Nephron (organoid): ENCODE measurements around the gene SLC22A2.
"Not testable (repeated sequence)": the region's sequence is repeated elsewhere in the genome, so short reads cannot be mapped to it uniquely, and the experiment has no call there.

Experiments used
- H3K27ac Mint-ChIP-seq, 3 experiments: 2 replicates each; pipeline ENCODE4 v1.8.0; 2020; ENCODE audit warnings: mixed read lengths in 3 of 3, mild to moderate bottlenecking in 2 of 3, moderate library complexity in 1 of 3
- H3K27me3 Mint-ChIP-seq: 2 replicates; pipeline ENCODE4 v1.8.0; 2021; ENCODE audit warnings: low read depth, mild to moderate bottlenecking, moderate library complexity, mixed read lengths
- H3K36me3 Mint-ChIP-seq: 2 replicates; pipeline ENCODE4 v1.8.0; 2020; ENCODE audit warnings: low read depth, mixed read lengths
- H3K4me1 Mint-ChIP-seq: 2 replicates; pipeline ENCODE4 v1.8.0; 2020; ENCODE audit warnings: mixed read lengths
- H3K4me3 Mint-ChIP-seq, 3 experiments: 2 replicates each; pipeline ENCODE4 v1.8.0; 2020; ENCODE audit warnings: mild to moderate bottlenecking in 3 of 3, mixed read lengths in 3 of 3, moderate library complexity in 2 of 3
- H3K9me3 Mint-ChIP-seq: 2 replicates; pipeline ENCODE4 v1.8.0; 2020; ENCODE audit warnings: mixed read lengths
- TF ChIP-seq, protein P1 (sequence below), 3 experiments: fragments of 200-600 bp; sonication (generic); IDR thresholded peaks; one replicate each; pipeline ENCODE4 v1.5.0; 2021; ENCODE audit warnings: antibody characterized with exemption in 3 of 3; ENCODE audit not compliant: unreplicated experiment in 3 of 3

The SLC22A2 gene

DNA sequence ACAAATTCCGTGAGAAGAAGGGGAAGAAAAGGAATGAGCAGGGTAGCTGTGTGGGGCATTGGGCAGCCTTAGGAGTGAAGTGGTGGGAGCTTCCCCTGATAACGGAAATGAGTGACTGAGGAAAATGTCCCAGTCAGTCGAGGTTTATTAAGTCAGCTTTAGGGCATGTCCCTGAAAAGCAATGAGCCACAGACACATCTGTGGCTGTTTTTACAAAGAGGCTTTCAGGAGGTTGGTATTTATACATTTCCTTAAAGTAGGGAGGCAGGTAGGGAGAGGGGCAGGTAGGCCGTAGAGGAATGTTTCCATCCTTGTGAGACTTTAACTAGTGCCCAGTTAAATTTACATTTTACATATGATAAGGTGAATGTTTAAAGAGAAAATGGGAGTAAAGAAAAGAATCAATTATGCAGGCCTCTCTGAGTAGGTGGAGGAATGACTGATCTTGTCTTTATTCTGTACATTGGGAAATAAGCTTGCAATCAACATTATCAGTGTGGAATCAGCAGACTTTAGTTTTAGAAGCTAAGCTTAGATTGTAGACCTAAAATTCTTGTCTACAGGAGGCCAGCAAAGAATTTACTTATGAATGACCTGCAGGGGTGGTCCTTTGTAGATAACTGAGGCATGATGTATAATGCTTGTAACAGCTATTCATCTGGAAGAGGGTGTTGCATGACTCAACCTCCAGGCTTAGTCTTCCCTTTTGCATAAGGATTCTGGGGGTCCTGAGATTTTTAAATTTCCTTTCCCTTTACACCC is 18.5 kb downstream of the SLC22A2 start:
- Mint-ChIP-seq H3K36me3 (no peaks in the 10 kb centered on the region), H3K9me3 (peaks cover 7% of the 10 kb centered on the region), H3K4me1 (no peaks in the 10 kb centered on the region), H3K4me3 (no peak overlapping the region), H3K27ac (peak overlapping the region in 1 of 3 experiments; percentile 45), H3K27me3 (peaks cover 3% of the 10 kb centered on the region)
- TF ChIP-seq, protein P1, sequence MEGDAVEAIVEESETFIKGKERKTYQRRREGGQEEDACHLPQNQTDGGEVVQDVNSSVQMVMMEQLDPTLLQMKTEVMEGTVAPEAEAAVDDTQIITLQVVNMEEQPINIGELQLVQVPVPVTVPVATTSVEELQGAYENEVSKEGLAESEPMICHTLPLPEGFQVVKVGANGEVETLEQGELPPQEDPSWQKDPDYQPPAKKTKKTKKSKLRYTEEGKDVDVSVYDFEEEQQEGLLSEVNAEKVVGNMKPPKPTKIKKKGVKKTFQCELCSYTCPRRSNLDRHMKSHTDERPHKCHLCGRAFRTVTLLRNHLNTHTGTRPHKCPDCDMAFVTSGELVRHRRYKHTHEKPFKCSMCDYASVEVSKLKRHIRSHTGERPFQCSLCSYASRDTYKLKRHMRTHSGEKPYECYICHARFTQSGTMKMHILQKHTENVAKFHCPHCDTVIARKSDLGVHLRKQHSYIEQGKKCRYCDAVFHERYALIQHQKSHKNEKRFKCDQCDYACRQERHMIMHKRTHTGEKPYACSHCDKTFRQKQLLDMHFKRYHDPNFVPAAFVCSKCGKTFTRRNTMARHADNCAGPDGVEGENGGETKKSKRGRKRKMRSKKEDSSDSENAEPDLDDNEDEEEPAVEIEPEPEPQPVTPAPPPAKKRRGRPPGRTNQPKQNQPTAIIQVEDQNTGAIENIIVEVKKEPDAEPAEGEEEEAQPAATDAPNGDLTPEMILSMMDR (IDR thresholded peaks at IDR 0.05; ENCODE audit: unreplicated experiment in 3 of 3), result no peak

DNA sequence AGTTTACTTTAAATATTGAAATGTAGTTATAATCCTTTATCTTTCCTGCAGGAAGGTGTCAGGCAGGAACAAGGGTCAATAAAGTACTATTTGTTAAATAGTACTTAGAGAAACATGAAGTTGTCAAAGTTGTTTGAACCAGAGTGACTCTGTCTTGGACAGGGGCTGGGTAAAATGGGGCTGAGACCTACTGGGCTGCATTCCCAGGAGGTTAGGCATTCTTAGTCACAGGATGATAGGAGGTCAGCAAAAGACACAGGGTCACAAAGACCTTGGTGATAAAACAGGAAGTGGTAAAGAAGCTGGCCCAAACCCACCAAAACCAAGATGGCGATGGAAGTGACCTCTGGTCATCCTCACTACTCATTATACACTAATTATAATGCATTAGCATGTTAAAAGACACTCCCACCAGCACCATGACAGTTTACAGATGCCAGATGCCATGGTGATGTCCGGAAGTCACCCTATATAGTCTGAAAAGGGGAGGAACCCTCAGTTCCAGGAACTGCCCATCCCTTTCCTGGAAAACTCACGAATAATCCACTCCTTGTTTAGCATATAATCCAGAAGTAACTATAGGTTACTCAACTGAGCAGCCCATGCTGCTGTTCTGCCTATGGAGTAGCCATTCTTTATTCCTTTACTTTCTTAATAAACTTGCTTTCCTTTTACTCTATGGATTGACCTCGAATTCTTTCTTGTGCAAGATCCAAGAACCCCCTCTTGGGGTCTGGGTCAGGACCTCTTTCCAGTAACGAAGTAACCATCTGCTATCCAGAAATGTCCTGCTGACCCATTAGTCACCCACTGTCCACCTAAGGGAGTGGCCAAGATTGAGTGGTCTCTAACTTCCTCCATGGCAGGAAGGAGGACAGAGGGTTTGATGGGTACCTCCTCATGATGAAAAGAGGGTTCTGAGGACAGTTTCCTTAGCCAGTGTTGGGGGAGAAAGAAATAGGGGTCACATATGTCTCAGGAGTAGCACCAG is 19.6 kb downstream of the SLC22A2 start:
- peak overlapping the region in 1 of 3 experiments; percentile 45 for H3K27ac Mint-ChIP-seq
- TF ChIP-seq, protein P1 (IDR thresholded peaks at IDR 0.05; ENCODE audit: unreplicated experiment in 3 of 3), result no peak
- no peak overlapping the region for H3K4me3 Mint-ChIP-seq
- H3K27me3 Mint-ChIP-seq, result peaks cover 3% of the 10 kb centered on the region
- peaks cover 9% of the 10 kb centered on the region for H3K9me3 Mint-ChIP-seq
- no peaks in the 10 kb centered on the region for H3K36me3 Mint-ChIP-seq
- H3K4me1 Mint-ChIP-seq, result no peaks in the 10 kb centered on the region

DNA sequence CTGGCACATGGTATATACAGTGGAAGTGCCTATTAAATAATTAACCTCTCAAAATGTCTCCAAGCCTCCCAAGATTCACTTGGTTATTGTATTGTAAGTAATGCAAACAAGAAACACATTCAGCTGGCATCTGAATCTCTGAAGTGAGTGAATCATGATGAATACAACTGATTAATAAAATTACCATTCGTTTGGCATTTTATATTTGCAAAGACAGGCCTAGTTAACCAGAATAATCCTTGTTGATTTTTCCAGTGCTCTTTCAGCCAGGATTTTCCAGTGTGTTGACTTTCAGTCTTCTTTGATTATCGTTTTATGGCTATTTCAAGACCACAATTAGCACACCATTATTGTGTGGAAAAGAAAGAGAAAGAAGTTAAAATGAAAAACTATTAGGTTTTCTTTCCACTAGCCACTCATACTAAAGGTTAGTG is 20.3 kb downstream of the SLC22A2 start:
- H3K9me3 Mint-ChIP-seq, result peaks cover 9% of the 10 kb centered on the region
- no peaks in the 10 kb centered on the region for H3K27me3 Mint-ChIP-seq
- no peak overlapping the region for H3K4me3 Mint-ChIP-seq
- TF ChIP-seq, protein P1 (IDR thresholded peaks at IDR 0.05; ENCODE audit: unreplicated experiment in 3 of 3), result no peak
- no peak overlapping the region for H3K27ac Mint-ChIP-seq
- no peaks in the 10 kb centered on the region for H3K4me1 Mint-ChIP-seq
- H3K36me3 Mint-ChIP-seq, result no peaks in the 10 kb centered on the region

DNA sequence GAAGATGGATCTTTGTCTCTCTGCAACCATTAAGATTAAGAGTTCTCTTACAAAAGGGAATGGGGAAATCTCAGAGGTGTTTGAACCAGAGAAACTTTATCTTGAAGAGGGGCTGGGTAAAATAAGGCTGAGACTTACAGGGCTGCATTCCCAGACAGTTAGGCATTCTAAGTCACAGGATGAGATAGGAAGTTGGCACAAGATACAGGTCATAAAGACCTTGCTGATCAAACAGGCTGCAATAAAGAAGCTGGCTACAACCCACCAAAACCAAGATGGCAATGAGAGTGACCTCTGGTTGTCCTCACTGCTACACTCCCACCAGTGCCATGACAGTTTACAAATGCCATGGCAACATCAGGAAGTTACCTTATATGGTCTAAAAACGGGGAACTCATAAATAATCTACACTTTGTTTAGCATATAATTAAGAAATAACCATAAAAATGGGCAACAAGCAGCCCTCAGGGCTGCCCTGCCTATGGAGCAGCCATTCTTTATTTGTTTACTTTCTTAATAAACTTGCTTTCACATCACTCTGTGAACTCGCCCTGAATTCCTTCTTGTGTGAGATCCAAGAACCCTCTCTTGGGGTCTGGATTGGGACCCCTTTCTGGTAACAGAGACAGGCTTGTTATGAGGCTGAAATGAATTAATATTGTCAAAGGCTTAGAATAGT is 20.9 kb downstream of the SLC22A2 start:
- not testable (repeated sequence) for H3K27ac Mint-ChIP-seq, H3K4me3 Mint-ChIP-seq, H3K27me3 Mint-ChIP-seq, H3K9me3 Mint-ChIP-seq, H3K36me3 Mint-ChIP-seq, H3K4me1 Mint-ChIP-seq

DNA sequence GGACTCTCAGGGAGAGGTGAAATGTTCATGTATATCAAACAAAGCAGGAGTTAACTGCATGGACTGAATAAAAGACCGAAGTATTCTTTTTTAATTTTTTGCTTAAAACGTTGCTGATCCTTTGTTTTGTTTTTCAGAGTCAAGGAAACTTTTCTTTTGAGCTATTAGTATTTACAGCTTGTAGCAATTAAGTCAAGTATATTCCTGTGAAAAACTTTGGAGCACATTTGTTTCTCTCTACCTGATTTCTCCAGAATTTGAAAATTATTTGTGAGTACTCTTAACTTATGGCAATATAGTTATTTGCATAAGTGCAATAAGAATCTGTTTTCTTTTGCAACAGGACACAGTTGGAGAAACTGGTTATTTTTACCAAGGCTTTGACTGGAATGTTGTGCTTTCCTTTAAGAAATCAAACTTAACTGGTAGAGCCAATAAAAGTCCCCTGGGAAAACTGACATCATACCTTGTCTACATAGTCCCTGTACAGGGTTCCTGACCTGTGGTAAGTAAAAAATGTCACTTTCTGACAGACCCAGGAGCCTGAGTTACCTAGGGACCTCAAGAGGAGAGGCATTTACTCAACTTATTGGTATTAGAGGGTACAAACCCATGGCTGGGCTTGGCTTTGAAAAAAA is 22.3 kb downstream of the SLC22A2 start:
- H3K27me3 Mint-ChIP-seq, H3K36me3 Mint-ChIP-seq, H3K9me3 Mint-ChIP-seq, H3K27ac Mint-ChIP-seq, H3K4me3 Mint-ChIP-seq, H3K4me1 Mint-ChIP-seq: not testable (repeated sequence)

DNA sequence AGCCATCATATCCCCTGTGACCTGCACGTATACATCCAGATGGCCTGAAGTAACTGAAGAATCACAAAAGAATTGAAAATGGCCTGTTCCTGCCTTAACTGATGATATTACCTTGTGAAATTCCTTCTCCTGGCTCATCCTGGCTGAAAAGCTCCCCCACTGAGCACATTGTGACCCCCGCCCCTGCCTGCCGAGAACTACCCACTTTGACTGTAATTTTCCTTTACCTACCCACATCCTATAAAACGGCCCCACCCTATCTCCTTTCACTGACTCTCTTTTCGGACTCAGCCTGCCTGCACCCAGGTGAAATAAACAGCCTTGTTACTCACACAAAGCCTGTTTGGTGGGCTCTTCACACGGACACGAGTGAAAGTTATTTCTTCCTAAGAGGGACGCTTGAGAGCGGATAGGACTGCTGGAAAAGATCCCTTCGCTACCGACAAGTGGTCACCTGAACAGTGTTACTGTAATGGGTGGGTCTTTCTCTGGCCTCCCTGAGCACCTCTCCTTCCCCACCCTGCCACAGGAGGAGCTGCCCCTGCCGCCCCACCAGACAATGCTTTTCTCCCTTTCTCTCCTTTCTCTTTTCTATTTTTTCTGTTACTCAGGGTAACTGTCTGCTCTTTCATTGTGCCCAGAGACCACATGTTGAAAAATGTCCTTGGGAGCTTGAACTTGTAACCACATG is 24.5 kb downstream of the SLC22A2 start:
- H3K36me3 Mint-ChIP-seq, H3K27ac Mint-ChIP-seq, H3K27me3 Mint-ChIP-seq, H3K4me3 Mint-ChIP-seq, H3K4me1 Mint-ChIP-seq: not testable (repeated sequence)
- H3K9me3 Mint-ChIP-seq, result peaks cover 11% of the 10 kb centered on the region
